T-cell (primary cell): ENCODE data around the gene ERGIC1. TPM values are rescaled to one million over a fixed set of nuclear protein-coding genes. Genes with fewer than 3 reads are reported as not detected.

ENCODE experiments used
- ATAC-seq, 4 experiments: fragments of 200-7000 bp in 3 of 4; fragments of 150-1000 bp in 1 of 4; cut with Tn5 transposase; replicated peaks in 1 of 4; 1 replicate in 3 of 4; 2 replicates in 1 of 4; pipeline ENCODE4 v1.10.0; 2021; ENCODE audit warnings: moderate library complexity in 3 of 4, mild to moderate bottlenecking in 2 of 4, moderate number of reproducible peaks in 1 of 4
- CTCF ChIA-PET, 2 donors: fragments of 300-600 bp; sonication (Branson Sonifier 250); formaldehyde crosslinking; loops; one replicate each; lab custom pipeline; 2022; ENCODE audit warnings: antibody characterized with exemption in 2 of 2; lab: Charles Lee
- POLR2A ChIA-PET, 2 donors: fragments of 300-600 bp; sonication (Branson Sonifier 250); formaldehyde crosslinking; loops; one replicate each; lab custom pipeline; 2022; ENCODE audit warnings: antibody characterized with exemption in 2 of 2; lab: Charles Lee
- DNase-seq, 35 experiments: peaks; one replicate each; pipeline versions ENCODE4 v3.0.0 to v3.0.0-alpha.2; 2013 to 2023
- H3K27ac ChIP-seq: one replicate; pipeline ENCODE4 v1.5.1; 2013; ENCODE audit warnings: low read length
- H3K27me3 ChIP-seq, 2 experiments: replicated peaks in 1 of 2; 1 replicate in 1 of 2; 2 replicates in 1 of 2; pipeline versions ENCODE4 v1.6.1 to v1.7.0; 2013; ENCODE audit warnings: low read length in 1 of 2, mixed read lengths in 1 of 2; ENCODE audit not compliant: control insufficient read depth in 2 of 2, insufficient read depth in 2 of 2; ENCODE audit errors: extremely low read depth in 1 of 2
- H3K36me3 ChIP-seq, 2 donors: 1 replicate in 1 of 2; 2 replicates in 1 of 2; pipeline versions ENCODE4 v1.6.1 to v1.7.0; 2013; ENCODE audit warnings: low read length in 1 of 2; ENCODE audit not compliant: control insufficient read depth in 2 of 2, insufficient read depth in 1 of 2; ENCODE audit errors: extremely low read depth in 1 of 2
- H3K4me1 ChIP-seq, 2 experiments: 1 replicate in 1 of 2; 2 replicates in 1 of 2; pipeline versions ENCODE4 v1.6.1 to v1.7.0; 2013; ENCODE audit warnings: low read length in 2 of 2, mixed read lengths in 1 of 2; ENCODE audit not compliant: insufficient read depth in 2 of 2, control insufficient read depth in 1 of 2; ENCODE audit errors: extremely low read depth in 1 of 2
- H3K4me3 ChIP-seq, 2 donors: 1 replicate in 1 of 2; 2 replicates in 1 of 2; pipeline versions ENCODE4 v1.5.1 to v1.7.0; 2013; ENCODE audit warnings: mild to moderate bottlenecking in 2 of 2, low read length in 1 of 2, moderate library complexity in 1 of 2; ENCODE audit not compliant: control insufficient read depth in 1 of 2; ENCODE audit errors: extremely low read depth in 1 of 2
- H3K9me3 ChIP-seq: 2 replicates; pipeline ENCODE4 v1.7.0; 2013
- H3K27ac Mint-ChIP-seq, 2 donors: one replicate each; pipeline ENCODE4 v1.8.0; 2020 to 2021; ENCODE audit warnings: mild to moderate bottlenecking in 2 of 2, mixed read lengths in 2 of 2
- H3K27me3 Mint-ChIP-seq, 2 donors: one replicate each; pipeline ENCODE4 v1.8.0; 2021 to 2022; ENCODE audit warnings: mixed read lengths in 2 of 2
- H3K36me3 Mint-ChIP-seq: one replicate; pipeline ENCODE4 v1.8.0; 2021; ENCODE audit warnings: mixed read lengths
- H3K4me1 Mint-ChIP-seq, 3 donors: one replicate each; pipeline ENCODE4 v1.8.0; 2020 to 2022; ENCODE audit warnings: mixed read lengths in 3 of 3, mild to moderate bottlenecking in 1 of 3
- H3K4me3 Mint-ChIP-seq, 3 donors: one replicate each; pipeline ENCODE4 v1.8.0; 2020 to 2022; ENCODE audit warnings: mild to moderate bottlenecking in 3 of 3, mixed read lengths in 3 of 3, moderate library complexity in 3 of 3
- H3K9me3 Mint-ChIP-seq, 3 donors: one replicate each; pipeline ENCODE4 v1.8.0; 2020 to 2022; ENCODE audit warnings: mixed read lengths in 3 of 3
- WGBS: methylation state at CpG from one replicate; pipeline ENCODE4 v1.1.5; 2013; ENCODE audit warnings: missing lambda C conversion rate; ENCODE audit not compliant: insufficient coverage; 5-methylcytosine and 5-hydroxymethylcytosine counted together
- total RNA-seq, 35 experiments: library from RNA in 6 of 35; stranded (reverse) in 6 of 35; fragments of 120-200 nt in 1 of 35; gene quantifications; one replicate each; pipeline versions ENCODE4 v1.2.1 to v1.2.4 and lab custom pipeline; 2013 to 2026

The ERGIC1 gene
- total RNA-seq, 5 donors from 2014 or later (not counting 1 experiment from before 2014, with no cell fraction given) = 45.5 to 67.7 (median 46.8) TPM

GRCh38 chr5:172945151-172945550 lies 111.1 kb downstream of the ERGIC1 start:
- no peaks in the 10 kb centered on the region for H3K27me3 ChIP-seq
- Mint-ChIP-seq H3K36me3 (peaks cover 36% of the 10 kb centered on the region), H3K27me3 (no peaks in the 10 kb centered on the region), H3K9me3 (no peaks in the 10 kb centered on the region), H3K27ac (no peak overlapping the region), H3K4me1 (no peaks in the 10 kb centered on the region), H3K4me3 (no peak overlapping the region)
- H3K4me3 ChIP-seq = no peak overlapping the region
- ATAC-seq = no peak
- CTCF ChIA-PET = interaction anchor here (0.5 to 0.9 kb wide), 2 partner anchors 35 to 70 kb away, joined by 4 read pairs; no protein-coding TSS in a partner anchor
- POLR2A ChIA-PET = no interaction called here
- no peak for DNase-seq
- no peaks in the 10 kb centered on the region for H3K4me1 ChIP-seq
- no peaks in the 10 kb centered on the region for H3K9me3 ChIP-seq
- peaks cover 8 to 35% of the 10 kb centered on the region in 2 donors for H3K36me3 ChIP-seq
- 100% methylated on average over 5 of the region's 6 CpGs for WGBS
- no peak overlapping the region for H3K27ac ChIP-seq

GRCh38 chr5:172946146-172946545 lies 112.1 kb downstream of the ERGIC1 start:
- Histone ChIP-seq H3K27me3 (no peaks in the 10 kb centered on the region), H3K36me3 (peaks cover 9 to 26% of the 10 kb centered on the region in 2 donors), H3K27ac (no peak overlapping the region), H3K9me3 (no peaks in the 10 kb centered on the region), H3K4me1 (no peaks in the 10 kb centered on the region), H3K4me3 (no peak overlapping the region)
- WGBS = 94% methylated on average over 5 of the region's 7 CpGs
- no peak overlapping the region for H3K4me3 Mint-ChIP-seq
- no peak for DNase-seq
- peaks cover 43% of the 10 kb centered on the region for H3K36me3 Mint-ChIP-seq
- CTCF ChIA-PET = no interaction called here
- no peak for ATAC-seq
- no peaks in the 10 kb centered on the region for H3K4me1 Mint-ChIP-seq
- no peak overlapping the region for H3K27ac Mint-ChIP-seq
- no peaks in the 10 kb centered on the region for H3K9me3 Mint-ChIP-seq
- POLR2A ChIA-PET = no interaction called here
- H3K27me3 Mint-ChIP-seq = no peaks in the 10 kb centered on the region

- no peak for ATAC-seq
- POLR2A ChIA-PET = no interaction called here
- H3K27me3 Mint-ChIP-seq = no peaks in the 10 kb centered on the region
Observed at GRCh38 chr5:172949426-172949825, 115.4 kb downstream of the ERGIC1 start.

GRCh38 chr5:172950176-172950965 lies 116.3 kb downstream of the ERGIC1 start:
- H3K4me1 ChIP-seq = no peaks in the 10 kb centered on the region
- H3K4me3 ChIP-seq = no peak overlapping the region
- H3K9me3 Mint-ChIP-seq = no peaks in the 10 kb centered on the region
- peaks cover 0 to 2% (median 0%) of the 10 kb centered on the region in 3 donors for H3K4me1 Mint-ChIP-seq
- ChIA-PET POLR2A (no interaction called here), CTCF (no interaction called here)
- H3K4me3 Mint-ChIP-seq = no peak overlapping the region
- H3K9me3 ChIP-seq = no peaks in the 10 kb centered on the region
- H3K36me3 Mint-ChIP-seq = peaks cover 35% of the 10 kb centered on the region
- H3K27me3 ChIP-seq = no peaks in the 10 kb centered on the region
- H3K27ac ChIP-seq = no peak overlapping the region
- WGBS = 100% methylated on average over 4 of the region's 12 CpGs
- H3K36me3 ChIP-seq = peaks cover 14 to 18% of the 10 kb centered on the region in 2 donors
- ATAC-seq = no peak
- H3K27me3 Mint-ChIP-seq = no peaks in the 10 kb centered on the region
- no peak for DNase-seq
- H3K27ac Mint-ChIP-seq = no peak overlapping the region

More at GRCh38 chr5:172949426-172949825, 115.4 kb downstream of the ERGIC1 start:
- Mint-ChIP-seq H3K4me1 (no peaks in the 10 kb centered on the region), H3K27ac (no peak overlapping the region), H3K36me3 (peaks cover 42% of the 10 kb centered on the region), H3K4me3 (no peak overlapping the region), H3K9me3 (no peaks in the 10 kb centered on the region)
- no peak overlapping the region for H3K27ac ChIP-seq
- H3K4me3 ChIP-seq = no peak overlapping the region
- H3K4me1 ChIP-seq = no peaks in the 10 kb centered on the region
- H3K9me3 ChIP-seq = no peaks in the 10 kb centered on the region
- H3K27me3 ChIP-seq = no peaks in the 10 kb centered on the region
- CTCF ChIA-PET = no interaction called here
- no CpG with 5 or more reads among the region's 3 CpGs for WGBS
- H3K36me3 ChIP-seq = peaks cover 14 to 21% of the 10 kb centered on the region in 2 donors
- no peak for DNase-seq

- no peak overlapping the region for H3K4me3 Mint-ChIP-seq
- no peak for ATAC-seq
- Histone ChIP-seq H3K27ac (no peak overlapping the region), H3K27me3 (no peaks in the 10 kb centered on the region), H3K4me3 (no peak overlapping the region), H3K9me3 (no peaks in the 10 kb centered on the region), H3K4me1 (no peaks in the 10 kb centered on the region), H3K36me3 (peaks cover 14 to 15% of the 10 kb centered on the region in 2 donors)
- H3K27ac Mint-ChIP-seq = no peak overlapping the region
- H3K4me1 Mint-ChIP-seq = peaks cover 0 to 2% (median 0%) of the 10 kb centered on the region in 3 donors
- H3K9me3 Mint-ChIP-seq = no peaks in the 10 kb centered on the region
- DNase-seq = no peak
- WGBS = 91% methylated on average over 7 of the region's 11 CpGs
- POLR2A ChIA-PET = no interaction called here
- peaks cover 29% of the 10 kb centered on the region for H3K36me3 Mint-ChIP-seq
- CTCF ChIA-PET = no interaction called here
- no peaks in the 10 kb centered on the region for H3K27me3 Mint-ChIP-seq
Observed at GRCh38 chr5:172951371-172952033, 117.5 kb downstream of the ERGIC1 start.

- no peak for ATAC-seq
- peaks cover 28% of the 10 kb centered on the region for H3K36me3 Mint-ChIP-seq
- H3K9me3 Mint-ChIP-seq = no peaks in the 10 kb centered on the region
- ChIA-PET CTCF (interaction anchor here in 1 of 2 donors (0.5 kb wide), 1 partner anchor 191 kb away, joined by 6 read pairs; no protein-coding TSS in a partner anchor), POLR2A (no interaction called here)
- 92% methylated on average over 3 of the region's 4 CpGs for WGBS
- no peaks in the 10 kb centered on the region for H3K9me3 ChIP-seq
- H3K4me1 Mint-ChIP-seq = peaks cover 0 to 3% (median under 1%) of the 10 kb centered on the region in 3 donors
- H3K27ac ChIP-seq = no peak overlapping the region
- no peaks in the 10 kb centered on the region for H3K27me3 Mint-ChIP-seq
- H3K4me1 ChIP-seq = no peaks in the 10 kb centered on the region
- no peak overlapping the region for H3K4me3 Mint-ChIP-seq
- peaks cover 14% of the 10 kb centered on the region in 2 donors for H3K36me3 ChIP-seq
- H3K27me3 ChIP-seq = no peaks in the 10 kb centered on the region
- H3K4me3 ChIP-seq = no peak overlapping the region
- H3K27ac Mint-ChIP-seq = no peak overlapping the region
- DNase-seq = no peak
Observed at GRCh38 chr5:172952034-172952511, 118.0 kb downstream of the ERGIC1 start.
